GM18502 (cell line): ENCODE data around the gene TPD52L1.
A peak's percentile ranks its signal among the peaks of the same experiment; 100 is the strongest.

Experiments
- ATAC-seq: cut with Tn5 transposase; IDR thresholded peaks from one replicate; pipeline ENCODE4 v1.9.1; 2021; ENCODE audit warnings: mild to moderate bottlenecking; ENCODE audit not compliant: unreplicated experiment, poor library complexity

TPD52L1 gene

GRCh38 chr6:125294925-125295324 lies 141.4 kb downstream of the TPD52L1 start:
- no peak for ATAC-seq

GRCh38 chr6:125296471-125296870 lies 142.9 kb downstream of the TPD52L1 start:
- no peak for ATAC-seq

GRCh38 chr6:125299257-125299656 lies 145.7 kb downstream of the TPD52L1 start:
- no peak for ATAC-seq

GRCh38 chr6:125300992-125301434 lies 147.4 kb downstream of the TPD52L1 start:
- no peak for ATAC-seq

- peak; percentile 82 for ATAC-seq
Measured at GRCh38 chr6:125301435-125302391, 148.1 kb downstream of the TPD52L1 start, which contains the start of gene HDDC2. Gene HDDC2, minus strand, starts transcription at chr6:125301967. Its CDS starts 35 bp downstream, at chr6:125301932.

GRCh38 chr6:125302840-125303511 lies 149.4 kb downstream of the TPD52L1 start:
- no peak for ATAC-seq

- ATAC-seq = no peak
Measured at GRCh38 chr6:125303512-125303854, 149.9 kb downstream of the TPD52L1 start.

GRCh38 chr6:125304970-125305660 lies 151.5 kb downstream of the TPD52L1 start:
- ATAC-seq = no peak

- ATAC-seq = no peak
Measured at GRCh38 chr6:125306756-125307149, 153.2 kb downstream of the TPD52L1 start.

- ATAC-seq = no peak
Measured at GRCh38 chr6:125307150-125307838, 153.7 kb downstream of the TPD52L1 start.

- no peak for ATAC-seq
Measured at GRCh38 chr6:125307964-125308615, 154.5 kb downstream of the TPD52L1 start.

- ATAC-seq = peak; percentile 91
Measured at GRCh38 chr6:125310994-125311649, 157.5 kb downstream of the TPD52L1 start.

GRCh38 chr6:125312478-125312877 lies 158.9 kb downstream of the TPD52L1 start:
- no peak for ATAC-seq

GRCh38 chr6:125312950-125313349 lies 159.4 kb downstream of the TPD52L1 start:
- ATAC-seq = no peak
